GM19397 (cell line): ENCODE results near the gene SEPTIN10.
"Not testable (repeated sequence)": the region's sequence is repeated elsewhere in the genome, so short reads cannot be mapped to it uniquely, and the experiment has no call there.

Experiments
- ATAC-seq: cut with Tn5 transposase; IDR thresholded peaks from one replicate; pipeline ENCODE4 v1.9.1; 2021; ENCODE audit warnings: mild to moderate bottlenecking, moderate library complexity; ENCODE audit not compliant: unreplicated experiment

SEPTIN10 gene

DNA sequence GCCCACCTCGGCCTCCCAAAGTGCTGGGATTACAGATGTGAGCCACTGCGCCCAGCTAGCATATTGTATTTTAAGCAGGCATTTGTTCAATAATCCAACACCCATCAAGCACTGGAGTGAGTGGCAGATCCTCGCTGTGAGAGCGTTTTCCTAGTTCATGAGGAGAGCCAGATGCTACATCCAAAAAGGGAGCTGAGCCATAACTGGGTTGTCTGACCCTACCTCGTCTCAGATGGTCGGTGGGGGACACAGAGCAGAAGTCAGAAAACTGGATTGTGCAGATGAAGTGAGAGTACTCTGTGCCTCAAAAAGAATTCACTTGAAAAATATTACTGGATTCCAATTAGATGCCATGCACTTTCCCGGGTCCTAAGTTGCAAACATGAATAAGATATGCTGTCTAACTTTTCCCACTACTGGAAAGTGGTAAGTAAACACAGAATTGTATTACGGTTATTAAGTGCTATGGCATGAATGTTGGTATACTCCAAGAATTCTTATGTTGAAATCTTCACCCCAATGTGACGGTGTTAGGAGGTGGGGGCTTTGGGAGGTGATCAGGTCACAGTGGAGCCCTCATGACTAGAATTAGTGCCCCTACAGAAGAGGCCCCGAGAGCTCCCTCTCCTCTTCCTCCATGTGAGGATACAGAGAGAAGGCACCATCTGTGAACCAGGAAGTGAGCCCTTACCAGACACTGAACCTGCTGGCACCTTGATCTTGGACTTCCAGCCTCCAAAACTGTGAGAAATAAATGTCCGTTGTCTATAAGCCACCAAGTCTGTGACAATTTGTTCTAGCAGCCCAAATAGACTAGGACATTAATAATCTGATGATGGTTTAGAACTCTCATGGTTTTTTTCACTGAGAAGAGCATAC is 21.9 kb upstream of the SEPTIN10 start:
- ATAC-seq, result no peak

DNA sequence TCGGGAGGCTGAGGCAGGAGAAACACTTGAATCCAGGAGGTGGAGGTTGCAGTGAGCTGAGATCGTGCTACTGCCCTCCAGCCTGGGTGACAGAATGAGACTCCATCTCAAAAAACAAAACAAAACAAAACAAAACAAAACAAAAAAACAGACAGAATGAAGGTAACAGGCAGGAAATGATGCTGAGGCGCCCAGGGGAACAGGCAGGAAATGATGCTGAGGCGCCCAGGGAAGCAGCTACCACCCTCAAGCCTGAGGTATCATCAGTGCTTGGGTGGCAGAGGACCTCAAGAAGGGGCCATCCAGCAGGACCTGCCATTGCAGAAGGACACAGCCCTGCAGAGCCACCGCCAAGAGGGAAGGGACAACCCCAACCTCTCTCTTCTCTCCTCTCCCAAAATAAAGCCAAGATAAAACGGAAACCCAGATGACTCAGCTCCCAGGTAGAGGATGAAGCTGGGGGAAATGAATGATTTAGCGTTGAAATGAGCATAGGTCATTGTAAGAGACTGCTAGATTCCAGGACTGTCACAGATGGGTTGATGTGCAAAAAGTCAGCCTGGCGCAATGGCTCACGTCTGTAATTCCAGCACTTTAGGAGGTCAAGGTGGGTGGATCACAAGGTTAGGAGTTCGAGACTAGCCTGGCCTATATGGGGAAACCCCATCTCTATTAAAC is 19.7 kb upstream of the SEPTIN10 start:
- no peak for ATAC-seq

DNA sequence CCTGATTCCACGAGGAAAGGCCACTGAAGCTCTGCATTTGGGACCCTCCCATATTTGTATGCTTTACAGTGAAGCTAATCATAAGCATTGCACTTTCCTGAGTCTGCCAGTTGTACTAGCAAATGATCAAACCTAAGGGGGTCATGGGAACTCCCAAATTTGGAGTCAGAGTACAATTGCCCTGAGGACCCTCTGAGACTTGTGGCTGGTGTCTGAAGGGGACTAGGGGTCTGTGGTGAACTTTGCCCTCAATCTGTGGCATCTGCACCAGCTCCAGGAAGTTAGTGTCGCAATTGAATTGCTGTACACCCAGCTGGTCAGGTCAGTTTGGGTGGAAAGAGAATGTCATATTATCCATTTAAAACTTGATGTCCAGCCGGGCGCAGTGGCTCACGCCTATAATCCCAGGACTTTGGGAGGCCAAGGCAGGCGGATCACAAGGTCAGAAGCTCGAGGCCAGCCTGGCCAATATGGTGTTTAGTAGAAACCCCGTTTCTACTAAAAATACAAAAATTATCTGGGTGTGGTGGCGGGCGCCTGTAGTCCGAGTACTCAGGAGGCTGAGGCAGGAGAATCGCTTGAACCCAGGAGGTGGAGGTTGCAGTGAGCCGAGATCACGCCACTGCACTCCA is 18.5 kb upstream of the SEPTIN10 start:
- no peak for ATAC-seq

DNA sequence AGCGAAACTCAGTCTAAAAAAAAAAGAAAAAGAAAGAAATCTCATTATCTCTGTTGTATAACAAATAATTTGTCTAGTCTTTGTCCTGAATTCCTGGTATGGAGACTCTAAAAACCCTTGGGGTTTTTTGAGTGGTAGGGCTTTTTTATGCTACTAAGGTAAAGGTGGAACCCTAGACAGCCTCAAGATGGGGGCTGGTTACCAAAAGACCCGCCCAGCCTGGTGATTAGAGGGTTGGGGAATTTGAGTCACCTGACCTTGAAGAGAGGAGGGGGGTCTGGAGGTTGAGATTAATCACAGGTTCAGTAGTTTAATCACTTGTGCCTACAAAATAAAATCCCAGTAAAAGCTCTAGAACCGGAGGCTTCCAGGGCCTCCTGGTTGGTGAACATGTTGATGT is 18.0 kb upstream of the SEPTIN10 start:
- ATAC-seq, result no peak

DNA sequence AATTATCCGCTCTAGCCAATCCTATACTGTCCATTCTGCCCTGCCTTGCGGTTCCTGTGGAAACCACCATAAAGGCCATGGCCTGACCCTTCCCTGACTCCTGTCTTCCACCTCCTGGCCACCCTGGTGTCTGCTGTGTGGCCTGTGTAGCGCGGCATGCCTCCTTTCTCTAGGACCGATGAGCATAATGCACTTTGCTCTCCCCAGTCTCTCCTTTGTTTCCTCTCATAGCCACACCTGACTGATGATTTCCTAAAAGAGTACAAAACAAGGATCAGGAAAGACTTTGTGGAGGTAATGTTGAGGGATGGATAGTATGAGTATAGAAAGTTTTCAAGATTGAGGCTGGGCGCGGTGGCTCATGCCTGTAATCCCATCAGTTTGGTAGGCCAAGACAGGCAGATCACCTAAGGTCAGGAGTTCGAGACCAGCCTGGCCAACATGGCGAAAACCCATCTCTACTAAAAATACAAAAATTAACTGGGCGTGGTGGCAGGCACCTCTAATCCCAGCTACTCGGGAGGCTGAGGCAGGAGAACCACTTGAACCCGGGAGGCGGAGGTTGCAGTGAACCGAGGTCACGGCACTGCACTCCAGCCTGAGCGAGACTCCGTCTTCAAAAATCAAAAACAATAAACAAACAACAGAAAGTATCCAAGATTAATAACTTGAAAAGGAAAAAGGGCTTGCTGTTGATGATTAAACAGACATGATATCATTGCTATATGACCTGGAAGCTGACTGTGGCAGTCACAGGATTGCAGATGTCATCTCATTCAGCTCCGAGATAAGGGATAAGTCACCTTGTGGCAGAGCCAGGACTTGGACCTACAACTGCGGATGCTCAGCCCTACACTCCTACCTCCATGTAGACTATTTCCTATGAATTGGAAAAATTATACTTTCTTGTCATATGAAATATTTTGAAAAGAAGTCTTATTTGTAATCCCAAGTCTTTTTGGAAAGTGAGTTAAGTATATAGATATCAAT is 17.0 kb upstream of the SEPTIN10 start:
- ATAC-seq, result no peak

DNA sequence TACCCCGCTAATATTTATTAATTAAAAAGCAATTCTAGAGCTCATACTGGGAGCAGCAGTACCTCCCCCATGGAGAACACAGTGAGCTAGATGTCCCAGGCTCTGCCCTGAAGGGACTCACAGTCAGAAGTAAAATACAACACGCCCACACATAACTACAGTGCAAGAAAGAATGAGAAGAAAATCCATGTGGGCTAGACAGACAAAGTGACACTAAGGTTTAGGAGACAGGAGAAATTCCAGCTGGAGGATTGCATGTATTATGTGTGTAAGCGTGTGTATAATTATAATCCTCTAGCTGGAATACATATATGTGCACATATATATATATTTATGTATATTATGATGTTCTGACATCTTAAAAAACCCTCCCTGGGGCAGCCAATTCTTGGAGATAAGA is 16.1 kb upstream of the SEPTIN10 start:
- ATAC-seq, result no peak

DNA sequence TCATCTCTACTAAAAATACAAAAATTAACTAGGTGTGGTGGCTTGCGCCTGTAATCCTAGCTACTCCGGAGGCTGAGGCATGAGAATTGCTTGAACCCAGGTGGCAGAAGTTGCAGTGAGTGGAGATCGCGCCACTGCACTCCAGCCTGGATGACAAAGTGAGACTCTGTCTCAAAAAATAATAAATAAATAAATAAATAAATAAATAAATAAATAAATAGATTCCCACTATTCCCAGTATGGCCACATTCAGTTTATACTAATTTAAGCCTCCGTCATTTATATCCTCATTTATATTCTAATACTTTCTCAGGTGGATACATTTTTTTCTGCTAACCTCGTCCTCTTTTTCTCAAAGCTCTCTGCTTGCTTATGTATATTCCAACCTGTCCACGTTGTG is 14.6 kb upstream of the SEPTIN10 start:
- not testable (repeated sequence) for ATAC-seq

DNA sequence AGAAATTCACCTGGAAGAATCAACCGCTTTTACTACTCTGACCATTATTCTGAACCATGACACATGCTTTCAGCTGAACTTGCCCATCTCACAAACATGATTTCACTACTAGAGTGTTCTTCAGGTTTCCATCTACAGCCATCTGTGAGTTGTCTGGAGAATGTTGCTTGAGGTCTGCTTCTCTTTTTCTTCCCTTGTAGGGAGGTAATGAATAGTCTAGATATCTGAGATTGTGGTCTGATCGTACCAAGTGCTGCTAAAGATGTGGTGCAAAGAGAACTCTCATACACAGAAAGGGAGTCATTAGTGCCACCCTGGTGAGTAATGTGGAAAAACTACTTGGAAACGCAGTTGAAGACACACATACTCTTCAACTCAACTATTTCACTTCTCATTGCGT is 10.6 kb upstream of the SEPTIN10 start:
- no peak for ATAC-seq

DNA sequence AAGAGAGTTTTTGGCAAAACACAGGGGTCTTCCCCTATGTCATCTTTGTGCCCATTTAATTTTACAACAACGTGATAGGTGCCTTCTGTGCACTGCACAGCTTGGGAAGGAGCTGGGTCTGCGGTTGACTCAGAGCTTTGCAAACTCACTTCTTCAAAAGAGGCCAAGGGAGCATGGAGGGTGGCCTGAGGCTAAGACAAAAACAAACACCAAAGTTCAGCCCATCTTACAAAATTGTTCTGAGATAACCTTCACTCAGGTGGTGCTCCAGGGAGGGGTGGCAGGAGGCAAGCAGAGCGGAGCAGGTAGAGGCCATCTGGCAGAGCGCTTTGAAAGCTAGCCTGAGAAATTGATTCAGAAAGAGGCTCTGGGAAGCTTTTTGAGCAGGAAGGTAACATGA is 10.2 kb upstream of the SEPTIN10 start:
- ATAC-seq, result no peak

DNA sequence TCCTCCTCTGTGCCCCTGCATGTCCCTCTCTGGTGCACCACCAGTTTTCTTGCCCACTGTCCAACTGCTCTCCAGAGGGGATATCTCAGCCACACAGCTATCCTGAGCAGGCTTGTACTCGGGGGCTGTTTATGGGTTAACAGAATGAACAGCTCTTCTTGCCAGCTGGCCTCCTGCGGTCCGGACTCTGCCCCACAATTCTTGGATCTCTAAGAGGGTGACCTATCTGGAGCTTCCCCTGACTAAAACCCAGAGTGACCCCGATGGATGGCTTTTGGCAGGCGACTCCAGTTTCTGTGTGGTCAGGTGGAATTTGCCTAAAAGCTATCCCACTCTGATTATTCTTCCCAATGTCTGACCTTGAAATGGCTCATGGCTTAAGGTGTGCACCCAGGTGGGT is 9.5 kb upstream of the SEPTIN10 start:
- ATAC-seq, result no peak

DNA sequence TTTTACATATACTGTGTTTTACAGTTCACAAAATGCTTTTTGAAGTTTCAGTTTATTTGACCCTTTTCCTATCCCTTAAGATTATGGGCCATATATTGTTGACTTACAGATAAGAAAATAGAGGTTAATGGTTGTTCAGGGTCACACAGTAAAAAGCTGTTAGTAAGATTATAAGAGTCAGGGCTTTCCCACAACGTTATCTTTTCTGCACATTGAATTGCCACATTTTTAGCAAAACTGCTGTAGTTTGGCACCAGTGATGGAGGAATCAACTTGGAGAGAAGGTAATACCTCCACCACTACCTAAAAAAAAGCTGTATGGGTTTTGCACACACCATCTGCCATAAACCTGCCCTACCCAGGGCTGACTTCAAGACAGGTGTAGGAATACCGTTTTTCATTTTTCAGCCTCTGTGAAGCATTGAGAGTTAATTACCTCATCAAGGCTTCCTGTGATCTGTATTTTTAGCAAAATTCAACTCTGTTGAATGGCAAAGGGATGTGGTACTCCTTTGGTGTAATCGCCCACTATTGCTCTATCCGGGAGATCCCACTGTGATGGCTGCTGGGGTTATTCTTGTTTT is 5.4 kb upstream of the SEPTIN10 start:
- no peak for ATAC-seq

DNA sequence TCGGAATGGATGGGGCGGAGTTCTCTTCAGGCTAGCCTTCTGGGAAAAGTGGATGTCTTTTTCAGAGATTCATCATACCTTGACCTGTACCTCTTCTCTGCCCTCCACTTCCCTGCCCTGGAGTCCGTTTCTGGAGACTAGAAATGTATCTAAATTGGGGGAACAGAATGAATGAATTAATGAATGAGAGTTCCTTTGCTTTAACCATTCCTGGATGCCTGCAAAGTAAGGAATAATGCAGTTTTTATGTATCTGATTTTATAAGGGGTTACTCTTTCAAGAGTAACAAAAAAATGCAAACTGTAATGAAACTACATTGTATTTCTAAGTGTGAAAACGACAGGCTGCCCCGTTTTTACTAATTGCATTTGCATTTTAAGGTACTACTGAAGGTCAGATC is 2.4 kb upstream of the SEPTIN10 start:
- no peak for ATAC-seq

DNA sequence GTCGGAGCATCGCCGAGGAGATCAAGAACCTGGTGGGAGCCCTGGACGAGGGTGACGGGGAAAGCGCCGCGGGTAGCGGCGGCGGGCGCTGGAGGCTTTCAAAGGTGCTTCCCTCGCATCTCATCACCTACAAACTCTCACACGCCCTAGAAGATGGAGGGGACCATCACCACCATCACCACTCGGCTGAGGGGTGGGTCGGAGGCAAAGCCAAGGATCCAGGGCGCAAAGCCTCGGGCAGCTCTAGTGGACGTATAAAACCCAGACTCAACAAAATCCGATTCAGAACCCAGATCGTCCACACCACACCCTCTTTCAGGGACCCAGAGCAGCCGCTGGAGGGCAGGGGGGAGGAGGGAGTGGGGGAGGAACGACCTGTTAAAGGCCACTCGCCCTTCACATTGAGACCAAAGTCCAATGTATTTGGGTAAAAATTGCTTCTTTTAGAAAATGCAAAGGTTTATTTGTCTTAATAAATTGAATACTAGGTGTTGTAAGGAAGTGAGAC is 1.9 kb upstream of the SEPTIN10 start:
- no peak for ATAC-seq

DNA sequence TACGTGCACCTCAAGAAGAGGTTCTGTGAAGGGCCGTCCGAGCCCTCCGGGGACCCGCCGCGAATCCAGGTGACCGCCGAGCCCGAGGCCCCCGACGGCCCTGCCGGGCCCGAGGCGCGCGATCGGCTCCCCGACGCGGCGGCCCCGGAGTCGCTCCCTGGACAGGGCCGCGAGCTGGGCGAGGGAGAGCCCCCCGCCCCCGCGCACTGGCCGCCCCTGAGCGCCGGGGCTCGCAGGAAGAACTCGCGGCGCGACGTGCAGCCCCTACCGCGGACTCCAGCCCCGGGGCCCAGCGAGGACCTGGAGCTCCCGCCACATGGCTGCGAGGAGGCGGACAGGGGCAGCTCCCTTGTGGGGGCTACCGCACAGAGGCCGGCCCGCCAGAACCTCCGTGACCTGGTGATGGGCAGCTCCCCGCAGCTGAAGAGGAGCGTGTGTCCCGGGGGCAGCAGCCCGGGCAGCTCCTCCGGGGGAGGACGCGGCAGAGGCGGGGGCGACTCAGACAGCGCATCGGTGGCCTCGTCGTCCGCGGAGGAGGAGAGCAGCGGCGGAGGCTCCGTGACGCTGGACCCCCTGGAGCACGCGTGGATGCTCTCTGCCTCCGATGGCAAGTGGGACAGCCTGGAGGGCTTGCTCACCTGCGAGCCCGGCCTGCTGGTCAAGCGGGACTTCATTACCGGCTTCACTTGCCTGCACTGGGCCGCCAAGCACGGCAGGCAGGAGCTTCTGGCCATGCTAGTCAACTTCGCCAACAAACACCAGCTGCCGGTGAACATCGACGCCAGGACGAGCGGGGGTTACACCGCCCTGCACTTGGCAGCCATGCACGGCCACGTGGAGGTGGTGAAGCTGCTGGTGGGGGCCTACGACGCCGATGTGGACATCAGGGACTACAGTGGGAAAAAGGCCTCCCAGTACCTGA is 1.2 kb upstream of the SEPTIN10 start:
- ATAC-seq, result no peak

DNA sequence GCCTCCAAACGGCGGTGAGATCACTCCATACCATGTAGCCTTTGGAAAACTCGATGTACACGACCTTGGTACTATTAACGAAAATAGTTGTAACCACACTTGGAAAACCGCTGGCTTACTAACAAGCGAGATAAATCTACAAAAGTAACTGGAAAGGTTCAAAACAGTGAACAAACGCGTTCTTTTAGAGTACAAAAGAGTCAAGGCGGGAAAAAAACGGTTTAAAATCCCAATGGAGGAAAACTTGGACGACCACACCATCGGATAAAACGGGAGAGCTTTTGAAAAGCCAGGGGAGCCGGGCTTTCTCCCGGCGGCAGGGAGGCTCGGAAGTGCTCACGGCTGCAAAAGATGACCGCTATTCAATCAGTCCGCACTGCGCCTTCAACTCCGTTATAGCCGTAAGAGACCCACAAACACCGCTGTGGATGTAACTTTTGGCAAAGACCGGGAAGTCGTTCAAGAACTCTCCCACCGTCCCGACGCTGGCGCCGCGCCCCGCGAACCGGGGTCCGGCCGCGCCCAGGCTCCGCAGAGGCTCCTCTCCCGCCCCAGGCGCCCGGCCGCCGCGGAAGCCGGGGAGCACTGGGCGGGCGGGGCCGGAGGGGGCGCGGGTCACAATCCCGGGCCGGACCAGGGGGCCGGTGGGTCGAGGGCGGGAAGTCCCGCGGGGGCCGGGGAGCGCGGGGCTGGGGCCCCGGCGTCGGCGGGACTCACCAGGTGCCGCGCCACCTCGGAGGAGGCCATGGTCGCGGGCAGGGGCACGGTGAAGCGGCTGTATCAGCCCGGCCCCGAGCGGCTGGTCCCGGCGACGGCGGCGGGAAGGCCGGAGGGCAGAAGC is 465 bp downstream of the SEPTIN10 start:
- peak; percentile 35 for ATAC-seq

DNA sequence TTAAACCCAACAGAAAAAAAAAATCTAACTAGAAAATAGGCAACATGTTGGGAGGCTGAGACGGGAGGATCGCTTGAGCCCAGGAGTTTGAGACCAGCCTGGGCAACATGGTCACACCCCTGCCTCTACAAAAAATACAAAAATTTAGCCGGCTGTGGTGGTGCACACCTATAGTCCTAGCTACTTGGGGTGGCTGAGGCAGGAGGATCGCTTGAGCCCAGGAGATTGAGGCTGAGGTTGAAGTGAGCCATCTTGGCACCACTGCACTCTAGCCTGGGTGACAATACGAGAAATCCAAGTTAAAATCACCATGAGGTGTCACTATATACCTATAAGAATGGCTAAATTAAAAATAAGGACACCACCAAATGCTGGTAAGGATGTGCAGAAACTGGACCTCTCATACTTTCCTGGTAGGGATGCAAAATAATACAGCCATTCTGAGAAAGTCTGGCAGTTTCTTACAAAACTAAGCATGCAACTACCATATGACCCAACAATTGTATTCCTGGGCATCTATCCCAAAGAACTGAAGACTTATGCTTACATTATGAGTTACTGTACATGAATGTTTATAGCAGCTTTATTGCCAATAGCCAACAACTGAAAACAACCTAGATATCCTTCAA is 2.2 kb downstream of the SEPTIN10 start:
- ATAC-seq, result no peak

DNA sequence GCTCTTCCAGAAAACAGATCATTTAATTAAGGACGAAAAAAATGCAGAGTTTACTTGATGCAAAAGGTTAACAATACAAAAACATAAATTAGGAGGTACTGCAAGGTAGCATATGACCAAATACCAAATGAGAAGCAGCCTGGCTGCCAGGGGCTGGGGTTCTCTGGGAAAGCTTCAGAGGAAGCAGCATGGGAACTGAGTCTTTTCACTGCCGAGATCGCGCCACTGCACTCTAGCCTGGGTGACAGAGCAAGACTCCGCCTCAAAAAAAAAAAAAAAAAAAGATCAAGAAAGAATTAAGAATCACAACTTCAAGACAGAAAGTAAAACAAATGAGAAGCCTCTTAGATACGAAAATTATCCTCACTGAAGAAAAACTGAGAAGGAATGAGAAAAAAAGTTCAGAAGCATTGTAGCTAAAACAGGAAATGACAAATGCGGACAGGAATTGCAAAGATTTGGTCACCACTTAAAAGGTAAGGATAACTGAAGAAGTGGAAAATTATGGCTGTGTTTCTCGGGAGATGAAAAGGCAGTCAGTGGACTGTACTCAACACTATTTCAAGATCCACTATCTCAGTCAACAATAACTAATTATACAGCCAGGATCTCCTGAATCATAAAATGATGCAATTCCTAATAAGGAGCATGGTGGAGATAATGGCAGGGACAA is 4.3 kb downstream of the SEPTIN10 start:
- ATAC-seq, result no peak
